WTC11 (cell line): Measurements from ENCODE around the gene MYO18B.

Experiments
- ZBTB21 ChIP-seq: sonication (generic); formaldehyde crosslinking; IDR thresholded peaks from 2 replicates; pipeline ENCODE4 v1.8.1; 2023; ENCODE audit warnings: mild to moderate bottlenecking, missing genetic modification reagents, borderline replicate concordance
- TF ChIP-seq, protein P1 (sequence below): sonication (generic); formaldehyde crosslinking; IDR thresholded peaks from 2 replicates; pipeline ENCODE4 v1.8.0; 2022; ENCODE audit warnings: mild to moderate bottlenecking, missing genetic modification reagents

DNA sequence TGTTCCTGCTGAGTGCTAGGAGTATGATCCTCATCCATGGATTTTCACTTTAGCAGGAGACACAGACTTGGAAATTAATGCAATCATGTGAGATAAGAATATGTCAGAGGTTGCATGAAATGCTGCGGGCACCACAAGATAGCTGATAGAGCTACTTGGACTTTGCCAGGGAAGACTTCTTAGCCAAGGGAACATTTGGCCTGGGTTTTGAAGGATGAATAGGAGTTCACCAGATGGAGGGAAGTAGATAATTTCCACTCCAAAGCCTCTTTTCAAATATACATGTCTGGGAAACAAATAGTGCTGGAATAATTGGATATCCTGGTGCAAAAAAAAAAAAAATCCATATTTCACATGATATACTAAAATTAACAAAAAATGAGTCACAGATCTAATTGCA, 44.2 kb downstream of the MYO18B start:
- no peak for TF ChIP-seq ZBTB21 (CRISPR knock-in tag)
- TF ChIP-seq, protein P1, sequence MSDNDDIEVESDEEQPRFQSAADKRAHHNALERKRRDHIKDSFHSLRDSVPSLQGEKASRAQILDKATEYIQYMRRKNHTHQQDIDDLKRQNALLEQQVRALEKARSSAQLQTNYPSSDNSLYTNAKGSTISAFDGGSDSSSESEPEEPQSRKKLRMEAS: no peak
